MCF 10A (cell line): Measurements from ENCODE around the gene NCBP3. TPM values are rescaled to one million over a fixed set of nuclear protein-coding genes. Genes with fewer than 3 reads are reported as not detected.

Experiments used
- BruUV-seq: library from RNA; stranded (reverse); fragments of 400-500 nt; replicated peaks from 2 replicates; lab custom pipeline; 2021; lab: Mats Ljungman, UMichigan
- CTCF ChIA-PET: fragments of 300-600 bp; sonication (Branson Sonifier 250); formaldehyde crosslinking; extraction: SDS; loops from one replicate; lab custom pipeline; 2021; ENCODE audit warnings: antibody characterized with exemption, inconsistent platforms; lab: Yijun Ruan, JAX
- POLR2A ChIA-PET: fragments of 300-600, 350-650 bp; sonication (Branson Sonifier 250); formaldehyde crosslinking; extraction: SDS; loops from one replicate; lab custom pipeline; 2020; ENCODE audit warnings: antibody characterized with exemption, inconsistent platforms; lab: Yijun Ruan, JAX
- DNase-seq: peaks from one replicate; pipeline ENCODE4 v3.0.0-alpha.2; 2018; ENCODE audit not compliant: unreplicated experiment
- H3K27ac Mint-ChIP-seq: one replicate; pipeline ENCODE4 v1.8.0; 2022; ENCODE audit warnings: mild to moderate bottlenecking, low read depth, mixed read lengths; ENCODE audit not compliant: unreplicated experiment
- H3K27me3 Mint-ChIP-seq: one replicate; pipeline ENCODE4 v1.8.0; 2022; ENCODE audit warnings: mixed read lengths; ENCODE audit not compliant: insufficient read depth, unreplicated experiment
- H3K36me3 Mint-ChIP-seq: one replicate; pipeline ENCODE4 v1.8.0; 2022; ENCODE audit warnings: mild to moderate bottlenecking, moderate library complexity, mixed read lengths; ENCODE audit not compliant: insufficient read depth, unreplicated experiment
- H3K4me1 Mint-ChIP-seq: one replicate; pipeline ENCODE4 v1.8.0; 2022; ENCODE audit warnings: mixed read lengths; ENCODE audit not compliant: insufficient read depth, unreplicated experiment
- H3K4me3 Mint-ChIP-seq: one replicate; pipeline ENCODE4 v1.8.0; 2022; ENCODE audit warnings: mild to moderate bottlenecking, moderate library complexity, mixed read lengths; ENCODE audit not compliant: unreplicated experiment
- H3K9me3 Mint-ChIP-seq: one replicate; pipeline ENCODE4 v1.8.0; 2022; ENCODE audit warnings: mixed read lengths; ENCODE audit not compliant: unreplicated experiment
- intact Hi-C: fragments of 100-400 bp; cut with micrococcal nuclease; formaldehyde crosslinking; loops from 2 replicates; pipeline ENCODE4 v1.14.1; 2022
- total RNA-seq: library from RNA; stranded (reverse); gene quantifications from 2 replicates; pipeline ENCODE4 v1.2.3, GENCODE V29; 2022
- TF ChIP-seq, protein P1 (sequence below): fragments of 200-600 bp; IDR thresholded peaks from one replicate; pipeline ENCODE4 v1.8.0; 2022; ENCODE audit warnings: antibody characterized with exemption, mild to moderate bottlenecking; ENCODE audit not compliant: unreplicated experiment

NCBP3 gene
- total RNA-seq, 1 experiment from 2014 or later = 47.1 TPM

DNA sequence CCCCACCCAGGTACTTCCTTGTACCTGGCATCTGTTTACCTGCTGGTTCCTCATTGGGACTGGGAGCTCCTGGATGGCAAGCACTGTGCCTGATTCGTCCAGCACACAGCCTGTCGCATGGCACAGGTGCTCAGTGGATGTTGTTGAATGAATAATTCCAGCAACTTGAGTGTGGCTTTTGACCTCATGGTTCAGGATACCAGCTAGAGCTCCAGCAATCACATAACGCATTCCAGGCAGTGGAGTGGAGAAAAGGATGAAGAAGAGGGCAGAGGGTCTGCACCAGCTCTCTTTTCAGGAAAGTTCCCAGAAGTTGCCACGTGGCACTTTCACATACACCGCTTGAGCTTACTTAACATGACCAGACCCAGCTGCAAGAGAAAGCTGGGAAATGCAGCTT lies 48.1 kb upstream of the NCBP3 start:
- H3K9me3 Mint-ChIP-seq = no peaks in the 10 kb centered on the region
- no peak for DNase-seq
- H3K36me3 Mint-ChIP-seq = peaks cover 7% of the 10 kb centered on the region
- H3K4me1 Mint-ChIP-seq = peaks cover 35% of the 10 kb centered on the region
- POLR2A ChIA-PET = interaction anchor here (0.6 to 1.0 kb wide), 2 partner anchors 131 to 1939 kb away, joined by 3 read pairs; no protein-coding TSS in a partner anchor
- intact Hi-C loops = no loop called here
- peak overlapping the region; percentile 72 for H3K4me3 Mint-ChIP-seq
- no TSS peak for BruUV-seq
- H3K27me3 Mint-ChIP-seq = no peaks in the 10 kb centered on the region
- H3K27ac Mint-ChIP-seq = no peak overlapping the region
- TF ChIP-seq, protein P1, sequence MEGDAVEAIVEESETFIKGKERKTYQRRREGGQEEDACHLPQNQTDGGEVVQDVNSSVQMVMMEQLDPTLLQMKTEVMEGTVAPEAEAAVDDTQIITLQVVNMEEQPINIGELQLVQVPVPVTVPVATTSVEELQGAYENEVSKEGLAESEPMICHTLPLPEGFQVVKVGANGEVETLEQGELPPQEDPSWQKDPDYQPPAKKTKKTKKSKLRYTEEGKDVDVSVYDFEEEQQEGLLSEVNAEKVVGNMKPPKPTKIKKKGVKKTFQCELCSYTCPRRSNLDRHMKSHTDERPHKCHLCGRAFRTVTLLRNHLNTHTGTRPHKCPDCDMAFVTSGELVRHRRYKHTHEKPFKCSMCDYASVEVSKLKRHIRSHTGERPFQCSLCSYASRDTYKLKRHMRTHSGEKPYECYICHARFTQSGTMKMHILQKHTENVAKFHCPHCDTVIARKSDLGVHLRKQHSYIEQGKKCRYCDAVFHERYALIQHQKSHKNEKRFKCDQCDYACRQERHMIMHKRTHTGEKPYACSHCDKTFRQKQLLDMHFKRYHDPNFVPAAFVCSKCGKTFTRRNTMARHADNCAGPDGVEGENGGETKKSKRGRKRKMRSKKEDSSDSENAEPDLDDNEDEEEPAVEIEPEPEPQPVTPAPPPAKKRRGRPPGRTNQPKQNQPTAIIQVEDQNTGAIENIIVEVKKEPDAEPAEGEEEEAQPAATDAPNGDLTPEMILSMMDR = no peak
- CTCF ChIA-PET = interaction anchor here (0.5 to 3.0 kb wide), 4 partner anchors 19 to 1577 kb away, joined by 3 to 20 read pairs (median 5); no protein-coding TSS in a partner anchor

- CTCF ChIA-PET = interaction anchor here (3.0 kb wide), 1 partner anchor 20 kb away, joined by 20 read pairs; no protein-coding TSS in a partner anchor
- DNase-seq = no peak
- Mint-ChIP-seq H3K9me3 (no peaks in the 10 kb centered on the region), H3K27me3 (no peaks in the 10 kb centered on the region), H3K4me3 (peak overlapping the region; percentile 72), H3K4me1 (peaks cover 35% of the 10 kb centered on the region), H3K27ac (no peak overlapping the region), H3K36me3 (peaks cover 7% of the 10 kb centered on the region)
- TF ChIP-seq, protein P1 = no peak
- intact Hi-C loops = no loop called here
- BruUV-seq = no TSS peak
- POLR2A ChIA-PET = interaction anchor here (0.6 to 1.1 kb wide), 2 partner anchors 170 to 1939 kb away, joined by 3 read pairs; partner anchors contain the start of gene HASPIN
These were observed 47.7 kb upstream of the NCBP3 start for GRCh38 chr17:3893720-3894116.

DNA sequence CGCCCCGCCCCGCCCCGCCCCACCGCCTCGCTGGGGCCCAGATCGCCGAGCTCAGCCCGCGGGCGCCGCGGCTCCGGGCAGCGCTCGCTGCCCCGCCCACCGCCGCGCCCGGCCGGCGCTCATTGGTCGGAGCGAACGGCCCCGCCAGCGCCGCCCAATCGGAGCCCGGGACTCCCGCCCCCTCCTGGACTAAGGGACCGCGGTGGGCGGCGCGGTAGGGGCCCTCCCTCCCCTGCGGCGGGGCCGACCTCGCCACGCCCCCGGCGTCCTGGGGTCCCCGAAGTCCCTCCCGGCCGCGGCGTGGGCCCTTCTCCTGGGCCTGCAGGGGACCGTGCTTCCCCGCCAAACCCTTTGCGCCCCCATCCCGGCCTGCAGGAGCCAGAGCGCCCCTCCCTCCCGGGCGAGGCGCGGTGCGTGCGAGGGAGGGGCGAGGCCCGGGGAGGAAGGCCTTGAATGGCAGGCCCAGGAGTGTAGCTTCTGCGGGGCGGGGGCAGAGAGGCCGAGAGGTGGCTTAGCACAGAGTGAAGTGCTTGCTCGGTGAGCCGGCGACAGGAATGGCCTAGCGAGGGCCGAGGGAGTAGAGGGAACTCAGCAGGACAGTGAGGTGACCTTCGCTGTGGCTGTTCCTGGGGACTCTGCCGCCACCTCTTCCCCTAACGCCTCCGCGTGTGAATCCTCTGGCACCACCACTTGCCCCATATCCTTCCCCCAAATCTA lies 47.1 kb upstream of the NCBP3 start, which contains the start of gene CAMKK1:
CAMKK1 (minus strand) TSS at position 51 of the 717 bp plus-strand sequence. CDS start 7,366 bp downstream, outside the sequence.
- Mint-ChIP-seq H3K27ac (no peak within 1 kb of the TSS), H3K4me3 (peak within 1 kb of the TSS; percentile 72), H3K9me3 (no peaks in the 10 kb centered on the region), H3K27me3 (no peaks in the 10 kb centered on the region), H3K4me1 (peaks cover 38% of the 10 kb centered on the region), H3K36me3 (peaks cover 7% of the 10 kb centered on the region)
- CTCF ChIA-PET = interaction anchor here (3.0 kb wide), 1 partner anchor 20 kb away, joined by 20 read pairs; no protein-coding TSS in a partner anchor
- POLR2A ChIA-PET = interaction anchor here (0.6 to 1.9 kb wide), 4 partner anchors 8 to 664 kb away, joined by 3 to 4 read pairs (median 3); partner anchors contain the start of gene HASPIN
- intact Hi-C loops = no loop called here
- DNase-seq = peak; percentile 83
- TF ChIP-seq, protein P1 = no peak
- BruUV-seq = no TSS peak
